CD4-positive, alpha-beta T cell (primary cell): ENCODE measurements around the gene EFTUD2. TPM values are rescaled to one million over a fixed set of nuclear protein-coding genes. Genes with fewer than 3 reads are reported as not detected.

ENCODE experiments used
- ATAC-seq: fragments of 200-7000 bp; cut with Tn5 transposase; one replicate; pipeline ENCODE4 v1.10.0; 2022; ENCODE audit warnings: mild to moderate bottlenecking; ENCODE audit not compliant: poor library complexity
- CTCF ChIA-PET: fragments of 350-600 bp; sonication (Branson Sonifier 250); formaldehyde crosslinking; loops from one replicate; lab custom pipeline; 2021; ENCODE audit warnings: antibody characterized with exemption, inconsistent platforms; lab: Charles Lee
- POLR2A ChIA-PET: fragments of 350-600 bp; sonication (Branson Sonifier 250); formaldehyde crosslinking; loops from one replicate; lab custom pipeline; 2021; ENCODE audit warnings: antibody characterized with exemption, inconsistent platforms; lab: Charles Lee
- DNase-seq, 14 experiments: peaks; one replicate each; pipeline ENCODE4 v3.0.0-alpha.2; 2013 to 2020; ENCODE audit warnings: mixed read lengths in 2 of 14
- H3K27ac ChIP-seq, 2 donors: one replicate each; pipeline versions ENCODE4 v1.5.1 to v1.7.0; 2013; ENCODE audit warnings: low read length in 2 of 2, low read depth in 1 of 2, mild to moderate bottlenecking in 1 of 2
- H3K27me3 ChIP-seq, 2 experiments: 1 replicate in 1 of 2; 2 replicates in 1 of 2; pipeline versions ENCODE4 v1.6.1 to v1.7.0; 2013; ENCODE audit warnings: low read length in 2 of 2, control low read depth in 1 of 2, mild to moderate bottlenecking in 1 of 2, moderate library complexity in 1 of 2; ENCODE audit not compliant: insufficient read depth in 2 of 2, control insufficient read depth in 1 of 2
- H3K36me3 ChIP-seq: one replicate; pipeline ENCODE4 v1.6.1; 2013; ENCODE audit warnings: low read length, control low read depth; ENCODE audit not compliant: insufficient read depth
- H3K4me1 ChIP-seq: one replicate; pipeline ENCODE4 v1.6.1; 2013; ENCODE audit warnings: low read length, control low read depth; ENCODE audit not compliant: insufficient read depth
- H3K4me3 ChIP-seq: one replicate; pipeline ENCODE4 v1.5.1; 2013; ENCODE audit warnings: mild to moderate bottlenecking, low read length, moderate library complexity
- H3K9me3 ChIP-seq, 2 experiments: 1 replicate in 1 of 2; 2 replicates in 1 of 2; pipeline versions ENCODE4 v1.6.1 to v1.7.0; 2013; ENCODE audit warnings: low read length in 2 of 2, mild to moderate bottlenecking in 2 of 2, control low read depth in 1 of 2, moderate library complexity in 1 of 2; ENCODE audit not compliant: control insufficient read depth in 1 of 2, insufficient read depth in 1 of 2
- H3K27ac Mint-ChIP-seq: one replicate; pipeline ENCODE4 v1.8.0; 2020; ENCODE audit warnings: mixed read lengths
- H3K27me3 Mint-ChIP-seq: one replicate; pipeline ENCODE4 v1.8.0; 2021; ENCODE audit warnings: mixed read lengths
- H3K36me3 Mint-ChIP-seq: one replicate; pipeline ENCODE4 v1.8.0; 2021; ENCODE audit warnings: low read depth, mixed read lengths
- H3K4me1 Mint-ChIP-seq: one replicate; pipeline ENCODE4 v1.8.0; 2021; ENCODE audit warnings: low read depth, mixed read lengths
- H3K4me3 Mint-ChIP-seq: one replicate; pipeline ENCODE4 v1.8.0; 2020; ENCODE audit warnings: mild to moderate bottlenecking, mixed read lengths
- H3K9me3 Mint-ChIP-seq: one replicate; pipeline ENCODE4 v1.8.0; 2020; ENCODE audit warnings: mixed read lengths
- intact Hi-C, 2 experiments: fragments of 100-400 bp; cut with DNase I in 1 of 2; cut with micrococcal nuclease in 1 of 2; formaldehyde crosslinking; loops; one replicate each; pipeline versions ENCODE4 v1.15.1 to v1.9.0; 2023 to 2025; cut with DNase I, micrococcal nuclease
- total RNA-seq, 174 experiments: library from RNA in 2 of 174; stranded (reverse) in 2 of 174; gene quantifications; one replicate each; pipeline ENCODE4 v1.2.3 and lab custom pipeline; 2021 to 2026
- TF ChIP-seq, protein P1 (sequence below): fragments of 200-600 bp; IDR thresholded peaks from one replicate; pipeline ENCODE4 v1.8.0; 2022; ENCODE audit warnings: antibody characterized with exemption, mild to moderate bottlenecking

EFTUD2 gene
- total RNA-seq, 2 experiments from 2014 or later: 105 to 112 TPM

DNA sequence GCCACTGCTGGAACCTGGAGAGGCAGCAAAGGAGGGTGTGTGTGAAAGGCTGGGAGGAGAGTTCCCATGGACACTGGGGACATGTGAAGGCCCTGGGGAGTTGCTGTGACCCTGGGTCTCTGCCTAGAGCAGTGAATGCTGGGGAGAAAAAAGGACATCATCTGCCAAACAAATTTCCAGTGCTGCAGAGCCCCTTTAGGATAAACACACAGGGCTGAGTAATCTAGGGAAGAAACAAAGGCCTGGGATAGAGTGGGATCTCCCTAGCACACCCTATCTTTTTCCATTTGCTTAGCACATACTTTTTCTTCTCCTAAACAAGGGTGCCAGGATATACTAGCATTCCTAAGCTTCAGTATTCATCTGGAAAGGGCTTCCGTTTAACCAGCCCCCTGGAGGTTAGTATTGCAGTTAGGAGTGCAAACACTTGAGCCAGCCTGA, 54.8 kb downstream of the EFTUD2 start:
- H3K36me3 ChIP-seq: no peaks in the 10 kb centered on the region
- no peak for DNase-seq
- no peaks in the 10 kb centered on the region for H3K4me1 ChIP-seq
- Mint-ChIP-seq H3K27me3 (no peaks in the 10 kb centered on the region), H3K27ac (no peak overlapping the region), H3K9me3 (no peaks in the 10 kb centered on the region), H3K36me3 (no peaks in the 10 kb centered on the region), H3K4me3 (no peak overlapping the region), H3K4me1 (no peaks in the 10 kb centered on the region)
- no peak overlapping the region for H3K4me3 ChIP-seq
- H3K27ac ChIP-seq: no peak overlapping the region
- H3K9me3 ChIP-seq: no peaks in the 10 kb centered on the region
- no peaks in the 10 kb centered on the region for H3K27me3 ChIP-seq
- ATAC-seq: no peak
- POLR2A ChIA-PET: no interaction called here
- CTCF ChIA-PET: no interaction called here
- intact Hi-C loops: no loop called here
- TF ChIP-seq, protein P1, sequence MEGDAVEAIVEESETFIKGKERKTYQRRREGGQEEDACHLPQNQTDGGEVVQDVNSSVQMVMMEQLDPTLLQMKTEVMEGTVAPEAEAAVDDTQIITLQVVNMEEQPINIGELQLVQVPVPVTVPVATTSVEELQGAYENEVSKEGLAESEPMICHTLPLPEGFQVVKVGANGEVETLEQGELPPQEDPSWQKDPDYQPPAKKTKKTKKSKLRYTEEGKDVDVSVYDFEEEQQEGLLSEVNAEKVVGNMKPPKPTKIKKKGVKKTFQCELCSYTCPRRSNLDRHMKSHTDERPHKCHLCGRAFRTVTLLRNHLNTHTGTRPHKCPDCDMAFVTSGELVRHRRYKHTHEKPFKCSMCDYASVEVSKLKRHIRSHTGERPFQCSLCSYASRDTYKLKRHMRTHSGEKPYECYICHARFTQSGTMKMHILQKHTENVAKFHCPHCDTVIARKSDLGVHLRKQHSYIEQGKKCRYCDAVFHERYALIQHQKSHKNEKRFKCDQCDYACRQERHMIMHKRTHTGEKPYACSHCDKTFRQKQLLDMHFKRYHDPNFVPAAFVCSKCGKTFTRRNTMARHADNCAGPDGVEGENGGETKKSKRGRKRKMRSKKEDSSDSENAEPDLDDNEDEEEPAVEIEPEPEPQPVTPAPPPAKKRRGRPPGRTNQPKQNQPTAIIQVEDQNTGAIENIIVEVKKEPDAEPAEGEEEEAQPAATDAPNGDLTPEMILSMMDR: no peak

DNA sequence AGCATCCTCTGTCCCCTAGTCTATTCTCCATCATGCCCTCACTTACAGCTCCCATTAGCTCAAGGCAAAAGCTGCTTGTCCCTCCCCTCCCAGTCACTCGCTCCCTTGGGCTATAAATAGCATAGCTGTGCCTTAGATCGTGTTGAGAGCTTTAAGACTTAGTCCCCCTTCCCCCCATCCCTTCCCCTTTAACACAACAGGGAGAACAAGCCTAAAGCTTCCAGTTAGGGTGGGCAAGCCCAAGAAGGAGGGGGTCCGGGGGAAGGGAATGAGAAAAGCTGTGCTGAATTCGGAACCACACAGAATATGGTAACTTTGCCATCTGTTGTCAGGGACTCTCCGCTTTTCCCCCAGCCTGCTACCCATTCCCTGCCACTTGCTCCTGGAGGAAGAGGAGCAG, 56.5 kb downstream of the EFTUD2 start:
- Histone ChIP-seq H3K36me3 (no peaks in the 10 kb centered on the region), H3K27ac (no peak overlapping the region), H3K4me3 (no peak overlapping the region), H3K4me1 (no peaks in the 10 kb centered on the region), H3K27me3 (no peaks in the 10 kb centered on the region), H3K9me3 (no peaks in the 10 kb centered on the region)
- Mint-ChIP-seq H3K27me3 (no peaks in the 10 kb centered on the region), H3K4me1 (no peaks in the 10 kb centered on the region), H3K36me3 (no peaks in the 10 kb centered on the region), H3K27ac (no peak overlapping the region), H3K4me3 (no peak overlapping the region), H3K9me3 (no peaks in the 10 kb centered on the region)
- ATAC-seq (no peak), DNase-seq (no peak)
- CTCF ChIA-PET: no interaction called here
- TF ChIP-seq, protein P1: no peak
- intact Hi-C loops: no loop called here
- POLR2A ChIA-PET: no interaction called here

DNA sequence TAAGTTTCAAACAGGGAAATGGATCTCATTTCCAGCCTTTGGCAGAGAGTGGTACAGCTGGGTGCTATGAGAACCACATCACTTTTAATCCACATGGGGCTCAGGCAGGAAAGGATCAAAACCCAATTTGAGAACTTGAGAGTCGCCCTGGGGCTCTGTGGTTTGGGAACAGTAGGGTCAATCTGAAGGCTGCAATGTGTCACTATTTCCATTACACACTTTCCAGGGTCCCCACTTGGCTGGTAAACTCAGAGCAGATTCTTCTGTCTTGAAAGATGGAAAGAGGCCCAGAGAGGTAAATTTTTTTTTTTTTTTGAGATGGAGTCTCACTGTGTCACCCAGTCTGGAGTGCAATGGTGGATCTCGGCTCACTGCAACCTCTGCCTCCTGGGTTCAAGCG, 58.3 kb downstream of the EFTUD2 start:
- H3K4me1 ChIP-seq: no peaks in the 10 kb centered on the region
- H3K36me3 Mint-ChIP-seq: no peaks in the 10 kb centered on the region
- POLR2A ChIA-PET: no interaction called here

More for the DNA sequence above, 58.3 kb downstream of the EFTUD2 start:
- no peak overlapping the region for H3K4me3 Mint-ChIP-seq
- TF ChIP-seq, protein P1: no peak
- Histone ChIP-seq H3K27ac (no peak overlapping the region), H3K36me3 (no peaks in the 10 kb centered on the region), H3K9me3 (no peaks in the 10 kb centered on the region), H3K27me3 (no peaks in the 10 kb centered on the region), H3K4me3 (no peak overlapping the region)
- intact Hi-C loops: no loop called here
- no peaks in the 10 kb centered on the region for H3K4me1 Mint-ChIP-seq
- H3K27me3 Mint-ChIP-seq: no peaks in the 10 kb centered on the region
- ATAC-seq (no peak), DNase-seq (no peak)
- CTCF ChIA-PET: no interaction called here
- no peak overlapping the region for H3K27ac Mint-ChIP-seq
- no peaks in the 10 kb centered on the region for H3K9me3 Mint-ChIP-seq
